Activated T-helper 1 cell treated with Interleukin-2 at 50 U/mL for 16 hours (primary cell): ENCODE measurements around the gene VKORC1.

ENCODE experiments used
- DNase-seq: peaks from one replicate; pipeline ENCODE4 v3.0.0-alpha.2; 2020; ENCODE audit warnings: low read depth

Gene VKORC1

DNA sequence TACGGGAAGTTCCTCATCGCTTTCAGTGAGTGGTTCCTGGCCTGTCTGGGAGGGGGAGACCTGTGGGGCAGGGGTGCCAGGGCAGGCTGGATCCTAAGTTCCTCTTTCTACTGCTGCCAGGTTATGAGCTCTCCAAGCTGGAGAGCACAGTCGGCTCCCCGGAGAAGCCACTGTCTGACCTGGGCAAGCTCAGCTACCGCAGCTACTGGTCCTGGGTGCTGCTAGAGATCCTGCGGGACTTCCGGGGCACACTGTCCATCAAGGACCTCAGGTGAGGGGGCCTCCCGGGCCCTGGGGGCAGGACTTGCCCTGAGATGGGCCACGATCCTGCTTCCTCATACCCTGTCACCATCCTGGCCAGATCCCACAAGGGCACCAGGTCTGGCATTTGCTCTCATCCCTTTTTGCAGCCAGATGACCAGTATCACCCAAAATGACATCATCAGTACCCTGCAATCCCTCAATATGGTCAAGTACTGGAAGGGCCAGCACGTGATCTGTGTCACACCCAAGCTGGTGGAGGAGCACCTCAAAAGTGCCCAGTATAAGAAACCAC, 35.8 kb upstream of the VKORC1 start:
- DNase-seq: no peak

DNA sequence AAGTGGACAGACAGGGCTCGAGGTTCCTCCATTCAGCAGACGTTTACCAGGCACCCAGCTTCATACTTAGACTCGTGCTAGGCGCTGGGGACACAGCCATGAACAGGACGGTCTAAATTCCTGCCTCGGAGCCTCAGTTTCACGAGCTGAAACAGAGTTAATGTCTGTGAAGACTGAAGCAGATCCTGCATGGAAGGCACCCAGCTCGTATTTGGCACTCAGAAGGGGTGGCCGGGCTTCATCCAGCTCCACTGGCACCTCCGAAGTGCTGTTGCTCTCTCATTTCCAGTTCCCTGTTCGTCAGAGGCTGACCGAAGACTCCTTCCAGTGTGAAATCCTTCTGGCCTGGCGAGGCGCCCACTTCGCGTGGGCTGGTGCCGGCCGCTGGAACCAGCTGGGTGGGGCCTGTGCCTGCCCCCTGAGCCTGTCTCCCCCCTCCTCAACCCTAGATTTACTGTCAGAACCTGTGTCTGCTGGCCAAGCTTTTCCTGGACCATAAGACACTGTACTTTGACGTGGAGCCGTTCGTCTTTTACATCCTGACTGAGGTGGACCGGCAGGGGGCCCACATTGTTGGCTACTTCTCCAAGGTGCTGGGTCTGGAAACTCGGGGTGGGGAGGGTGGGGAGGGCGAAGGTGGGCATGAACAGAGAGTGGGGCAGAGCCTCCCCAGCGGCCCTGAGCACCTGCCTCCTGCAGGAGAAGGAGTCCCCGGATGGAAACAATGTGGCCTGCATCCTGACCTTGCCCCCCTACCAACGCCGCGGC, 35.2 kb upstream of the VKORC1 start:
- no peak for DNase-seq

DNA sequence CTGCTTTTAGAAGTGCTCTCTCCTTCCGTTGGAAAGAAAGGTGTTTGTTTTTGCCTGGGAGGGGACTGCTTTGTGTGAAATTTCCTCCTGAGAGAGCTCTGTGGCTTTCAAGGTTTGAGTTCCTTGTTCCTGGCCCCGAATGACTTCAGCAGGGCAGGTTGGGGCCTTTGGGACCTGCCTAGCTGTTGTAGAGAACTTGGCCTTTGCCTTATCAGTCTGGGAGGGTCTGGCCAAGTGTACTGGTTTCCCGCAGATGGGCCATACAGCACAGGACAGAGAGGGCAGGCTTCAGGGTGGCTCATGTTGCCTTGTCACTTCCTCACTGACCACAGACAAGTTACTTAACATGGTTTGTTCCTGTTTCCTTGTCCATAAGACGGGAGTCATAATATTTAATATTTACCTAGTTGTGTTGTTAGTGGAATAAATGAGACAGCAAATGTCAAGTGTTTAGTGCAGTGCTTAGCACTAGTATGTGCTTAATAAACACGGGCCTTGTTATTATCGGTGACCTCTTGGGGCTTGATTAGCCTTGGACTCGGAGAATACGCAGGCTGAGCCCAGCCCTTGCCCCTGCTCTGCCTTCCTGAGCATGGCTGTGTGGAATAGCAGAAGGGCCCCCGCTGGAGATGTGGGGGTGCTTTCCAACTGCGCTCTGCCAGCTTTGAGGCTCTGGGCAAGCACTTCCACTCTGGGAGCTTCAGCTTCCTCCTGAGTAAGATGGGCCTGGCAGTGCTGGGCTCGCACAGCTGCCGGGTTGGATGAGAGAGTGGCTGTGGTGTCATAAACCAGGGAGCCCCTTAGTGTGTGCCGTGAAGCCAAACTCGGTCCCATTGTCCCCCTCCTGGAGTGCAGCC, 34.3 kb upstream of the VKORC1 start:
- no peak for DNase-seq

DNA sequence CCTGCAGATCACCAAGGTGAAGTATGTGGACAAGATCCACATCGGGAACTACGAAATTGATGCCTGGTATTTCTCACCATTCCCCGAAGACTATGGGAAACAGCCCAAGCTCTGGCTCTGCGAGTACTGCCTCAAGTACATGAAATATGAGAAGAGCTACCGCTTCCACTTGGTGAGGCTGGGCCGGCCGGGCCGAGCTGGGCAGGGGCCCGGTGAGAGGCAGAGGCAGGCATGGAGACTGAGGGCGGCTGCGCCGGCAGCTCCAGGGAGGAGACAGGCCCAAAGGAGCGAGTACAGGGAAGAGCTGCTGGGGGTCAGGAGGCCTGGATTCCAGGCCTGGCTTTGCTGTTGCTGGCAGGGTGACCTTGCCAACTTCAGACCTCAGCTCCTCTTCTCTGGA, 32.6 kb upstream of the VKORC1 start:
- DNase-seq: no peak

DNA sequence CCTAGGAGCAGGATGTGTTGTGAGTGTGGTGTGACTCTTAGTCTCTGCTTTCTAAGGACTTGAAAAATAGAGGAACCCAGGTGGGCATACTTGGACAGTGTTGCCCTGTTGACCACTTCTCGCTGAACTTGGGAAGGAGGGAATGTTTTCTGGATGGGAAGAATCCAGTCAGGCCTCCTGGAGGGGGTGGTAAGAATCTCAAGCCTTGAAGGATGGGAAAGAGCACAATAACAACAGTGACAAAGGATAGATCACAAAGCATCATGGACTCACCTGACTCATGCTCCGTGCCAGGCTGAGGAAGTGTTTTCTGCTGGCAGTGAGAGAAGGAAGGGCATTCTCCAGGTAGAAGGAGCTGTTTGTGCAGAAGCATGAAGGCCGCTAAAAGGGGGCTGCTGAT, 31.2 kb upstream of the VKORC1 start:
- no peak for DNase-seq

DNA sequence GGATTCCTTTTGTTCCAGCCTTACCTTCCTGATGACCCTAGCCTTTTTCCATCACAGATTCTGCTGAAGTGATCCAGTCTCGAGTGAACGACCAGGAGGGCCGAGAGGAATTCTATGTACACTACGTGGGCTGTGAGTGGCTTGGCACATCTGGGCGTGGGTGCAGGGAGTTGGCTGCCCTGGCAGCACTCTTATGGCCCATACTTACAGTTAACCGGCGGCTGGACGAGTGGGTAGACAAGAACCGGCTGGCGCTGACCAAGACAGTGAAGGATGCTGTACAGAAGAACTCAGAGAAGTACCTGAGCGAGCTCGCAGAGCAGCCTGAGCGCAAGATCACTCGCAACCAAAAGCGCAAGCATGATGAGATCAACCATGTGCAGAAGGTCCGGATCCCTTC, 25.5 kb upstream of the VKORC1 start:
- no peak for DNase-seq

DNA sequence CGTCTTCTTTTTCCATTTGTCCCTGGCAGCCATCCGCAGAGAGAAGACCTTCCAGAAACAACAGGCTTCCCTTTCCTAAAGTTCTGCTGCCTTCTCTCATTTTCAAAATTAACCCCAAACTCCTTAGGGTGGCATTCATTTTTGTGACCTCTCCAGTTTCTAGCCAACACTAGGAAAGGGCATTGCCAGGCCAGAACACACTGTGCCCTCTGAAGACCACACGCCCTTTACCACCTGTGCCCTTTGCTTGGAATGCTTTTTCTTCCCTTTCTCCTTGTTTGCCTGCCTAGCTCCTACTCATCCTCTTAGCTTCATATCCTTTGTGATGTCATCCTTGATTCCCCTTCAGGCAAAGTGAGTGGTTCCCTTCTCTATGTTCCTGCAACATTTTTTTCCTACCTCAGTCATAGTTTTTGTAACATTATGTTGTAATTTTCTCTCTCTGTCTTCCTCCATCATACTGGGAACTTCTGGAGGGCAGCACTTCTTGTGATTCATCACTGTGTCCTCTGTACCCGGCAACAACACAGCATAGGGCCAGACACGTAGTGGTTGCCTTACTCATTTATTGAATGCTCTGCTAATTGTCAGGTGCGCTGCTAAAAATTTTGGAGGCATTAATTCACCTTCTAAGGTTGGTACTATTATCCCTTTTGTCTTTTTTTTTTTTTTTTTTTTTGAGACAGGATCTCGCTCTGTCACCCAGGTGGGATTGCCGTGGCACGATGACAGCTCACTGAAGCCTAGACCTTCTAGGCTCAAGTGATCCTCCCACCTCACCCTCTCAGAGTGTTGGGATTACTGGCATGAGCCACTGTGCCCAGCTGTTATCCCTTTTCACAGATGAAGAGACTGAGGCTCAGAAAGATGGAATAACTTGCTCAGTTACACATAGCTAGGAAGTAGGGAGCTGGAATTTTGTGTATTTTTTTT, 23.9 kb upstream of the VKORC1 start:
- no peak for DNase-seq

DNA sequence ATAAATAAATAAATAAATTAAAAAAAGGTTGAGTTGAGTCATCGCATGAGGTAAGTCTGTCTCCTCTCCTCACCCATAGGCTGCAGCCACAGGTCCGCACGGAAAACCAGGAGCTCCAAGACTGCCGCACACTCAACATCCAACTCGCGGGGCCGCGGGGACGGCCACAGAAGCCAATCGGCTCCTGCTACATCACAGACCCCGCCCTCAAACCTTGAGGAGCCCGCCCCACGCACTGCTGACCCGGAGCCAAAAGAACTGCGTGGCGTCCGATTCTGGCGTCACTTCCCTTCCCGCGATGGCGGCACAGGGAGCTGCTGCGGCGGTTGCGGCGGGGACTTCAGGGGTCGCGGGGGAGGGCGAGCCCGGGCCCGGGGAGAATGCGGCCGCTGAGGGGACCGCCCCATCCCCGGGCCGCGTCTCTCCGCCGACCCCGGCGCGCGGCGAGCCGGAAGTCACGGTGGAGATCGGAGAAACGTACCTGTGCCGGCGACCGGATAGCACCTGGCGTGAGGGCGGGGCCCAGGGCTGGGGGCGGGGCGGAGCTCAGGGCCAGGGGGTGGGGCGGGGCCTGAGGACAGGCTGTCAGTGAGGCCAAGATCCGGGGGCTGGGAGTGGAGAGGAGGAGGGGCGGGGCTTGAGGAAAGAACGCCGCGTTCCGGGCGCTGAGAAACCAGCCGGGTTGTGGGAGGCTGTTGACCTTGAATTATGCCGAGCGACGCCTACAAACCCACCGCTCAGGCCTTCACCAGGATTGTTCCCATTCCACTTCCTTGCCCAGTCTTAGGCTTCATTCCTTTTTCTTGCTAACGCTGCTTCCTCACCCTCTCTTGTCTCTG, 23.0 kb upstream of the VKORC1 start, which contains the start of gene KAT8:
KAT8 (plus strand) TSS at position 281 of the 839 bp plus-strand sequence; CDS start at position 299, 18 bp downstream.
- peak; percentile 92 for DNase-seq

DNA sequence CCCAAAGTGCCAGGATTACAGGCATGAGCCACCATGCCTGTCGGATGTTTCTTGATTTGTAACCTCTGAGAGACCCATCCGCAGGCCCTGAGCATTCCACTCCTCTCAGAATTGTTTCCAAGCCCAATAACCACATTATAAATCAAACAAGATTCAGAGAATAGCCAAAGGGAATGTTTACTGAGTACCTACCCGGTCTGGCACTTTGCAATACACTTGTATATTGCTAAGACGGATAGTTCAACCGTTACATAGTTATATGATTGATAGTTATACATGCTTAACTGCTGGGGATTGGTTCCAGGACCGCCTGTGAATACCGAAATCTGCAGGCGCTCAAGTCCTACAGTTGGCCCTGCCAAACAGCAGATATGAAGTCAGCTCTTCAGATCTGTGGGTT, 19.9 kb upstream of the VKORC1 start:
- no peak for DNase-seq

DNA sequence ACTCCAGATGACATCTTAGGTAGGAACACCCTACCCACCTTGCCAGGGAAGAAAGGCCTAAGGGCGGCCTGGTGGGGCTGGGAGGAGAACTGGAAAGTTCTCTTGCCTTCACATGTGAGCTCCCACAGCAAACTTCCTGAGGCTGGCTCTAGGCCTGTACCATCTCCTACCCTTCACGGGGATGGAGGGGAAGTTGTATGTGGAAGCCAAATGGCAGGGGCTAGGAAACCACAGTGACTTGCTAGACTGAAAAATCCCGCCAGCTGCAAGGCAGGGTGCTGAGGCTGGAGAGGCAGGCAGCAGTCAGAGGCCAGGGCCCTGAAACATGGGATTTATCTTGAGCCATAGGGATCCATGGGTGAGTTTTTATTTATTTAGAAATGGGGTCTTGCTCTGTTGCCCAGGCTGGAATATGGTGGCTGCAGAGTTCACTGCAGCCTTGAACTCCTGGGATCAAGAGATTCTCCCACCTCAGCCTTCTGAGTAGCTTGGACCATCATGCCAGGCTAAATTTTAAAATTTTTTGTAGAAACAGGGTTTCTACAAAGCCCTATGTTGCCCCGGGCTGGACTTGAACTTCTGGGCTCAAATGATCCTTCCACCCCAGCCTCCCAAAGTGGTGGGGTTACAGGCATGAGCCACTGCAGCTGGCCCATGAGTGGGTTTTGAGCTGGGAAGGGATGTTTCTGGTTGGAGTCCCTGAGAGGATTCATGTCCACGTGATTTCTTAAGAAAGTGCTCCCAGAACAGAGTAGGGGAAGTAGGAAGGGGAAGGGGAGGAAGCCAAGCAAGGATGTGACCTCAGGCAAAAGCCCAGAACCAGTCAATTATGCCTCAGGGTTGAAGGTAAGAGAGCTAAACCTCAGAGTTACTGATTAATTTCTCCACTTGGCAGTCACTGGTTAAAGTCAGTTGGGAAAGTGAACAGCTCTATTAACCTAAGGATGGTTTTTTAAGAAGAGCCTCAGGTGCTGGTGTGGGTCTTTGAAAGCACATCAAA, 18.8 kb upstream of the VKORC1 start:
- DNase-seq: no peak

DNA sequence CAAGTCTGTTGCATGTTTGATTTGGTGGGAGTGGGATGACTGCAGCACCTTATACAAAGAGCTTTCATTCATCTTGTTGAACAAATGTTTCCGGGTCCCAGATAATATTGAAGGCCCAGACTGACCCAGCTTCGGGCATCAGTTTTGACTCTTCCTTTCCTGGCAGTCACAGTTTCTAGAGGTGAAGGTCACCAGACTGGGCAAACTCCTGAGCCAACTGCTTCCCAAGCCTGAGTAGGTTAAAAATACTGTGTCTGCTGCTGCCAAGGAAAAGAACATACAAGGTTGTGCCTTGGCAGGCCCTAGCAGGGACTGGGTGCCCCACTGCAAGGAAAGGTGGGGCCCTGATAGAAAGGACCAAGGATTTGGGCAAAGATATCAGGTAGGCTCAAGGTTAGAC, 18.1 kb upstream of the VKORC1 start:
- DNase-seq: no peak

DNA sequence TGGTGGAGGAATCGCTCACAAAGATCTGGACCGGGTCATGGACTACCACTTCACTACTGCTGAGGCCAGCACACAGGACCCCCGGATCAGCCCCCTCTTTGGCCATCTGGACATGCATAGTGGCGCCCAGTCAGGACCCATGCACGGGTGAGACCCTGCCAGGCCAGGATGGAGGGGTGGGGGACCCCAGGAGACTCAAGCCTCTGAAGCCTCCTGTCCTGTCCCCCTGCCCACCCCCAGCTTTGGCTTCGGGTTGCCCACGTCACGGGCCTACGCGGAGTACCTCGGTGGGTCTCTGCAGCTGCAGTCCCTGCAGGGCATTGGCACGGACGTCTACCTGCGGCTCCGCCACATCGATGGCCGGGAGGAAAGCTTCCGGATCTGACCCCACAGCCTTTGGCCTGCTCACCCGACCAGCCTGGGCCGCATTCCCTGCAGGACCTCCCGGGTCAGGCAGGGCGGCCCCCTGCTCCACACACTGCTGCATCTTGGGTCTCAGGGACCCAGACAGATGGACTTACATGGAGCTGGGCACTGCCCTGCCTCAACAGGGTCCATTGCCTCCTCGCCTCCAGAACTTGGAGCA, 17.4 kb upstream of the VKORC1 start:
- no peak for DNase-seq

DNA sequence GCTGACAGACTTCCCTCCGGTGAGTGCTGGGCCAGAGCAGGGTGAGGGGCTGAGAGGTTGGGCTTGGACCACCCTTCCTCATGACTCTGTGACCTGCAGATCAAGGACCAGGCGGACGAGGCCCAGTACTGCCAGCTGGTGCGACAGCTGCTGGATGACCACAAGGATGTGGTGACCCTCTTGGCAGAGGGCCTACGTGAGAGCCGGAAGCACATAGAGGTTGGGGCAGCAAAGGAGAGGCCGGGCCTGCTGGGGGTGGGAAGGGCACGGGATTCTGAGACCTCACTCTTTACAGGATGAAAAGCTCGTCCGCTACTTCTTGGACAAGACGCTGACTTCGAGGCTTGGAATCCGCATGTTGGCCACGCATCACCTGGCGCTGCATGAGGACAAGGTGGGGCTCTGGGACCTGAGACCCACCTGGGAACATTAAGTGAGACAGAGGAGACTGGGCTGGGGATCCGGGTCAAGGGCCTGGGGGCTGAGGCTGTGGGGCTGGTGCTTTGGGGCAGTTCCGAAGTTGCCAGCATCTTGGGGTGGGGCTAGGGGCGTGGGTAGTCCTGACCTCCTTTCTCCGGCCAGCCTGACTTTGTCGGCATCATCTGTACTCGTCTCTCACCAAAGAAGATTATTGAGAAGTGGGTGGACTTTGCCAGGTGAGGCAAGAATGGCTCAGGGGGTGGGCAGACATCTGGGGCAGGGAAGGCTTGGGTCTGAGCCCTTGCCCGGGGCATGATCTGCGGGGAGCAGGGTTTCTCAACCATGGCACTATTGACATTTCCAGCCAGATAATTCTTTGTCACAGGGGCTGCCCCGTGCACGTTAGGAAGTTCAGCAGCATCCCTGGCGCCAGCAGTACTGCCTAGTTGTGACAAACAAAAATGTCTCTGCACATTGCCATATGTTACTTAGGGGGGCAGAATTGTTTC, 15.8 kb upstream of the VKORC1 start:
- no peak for DNase-seq

DNA sequence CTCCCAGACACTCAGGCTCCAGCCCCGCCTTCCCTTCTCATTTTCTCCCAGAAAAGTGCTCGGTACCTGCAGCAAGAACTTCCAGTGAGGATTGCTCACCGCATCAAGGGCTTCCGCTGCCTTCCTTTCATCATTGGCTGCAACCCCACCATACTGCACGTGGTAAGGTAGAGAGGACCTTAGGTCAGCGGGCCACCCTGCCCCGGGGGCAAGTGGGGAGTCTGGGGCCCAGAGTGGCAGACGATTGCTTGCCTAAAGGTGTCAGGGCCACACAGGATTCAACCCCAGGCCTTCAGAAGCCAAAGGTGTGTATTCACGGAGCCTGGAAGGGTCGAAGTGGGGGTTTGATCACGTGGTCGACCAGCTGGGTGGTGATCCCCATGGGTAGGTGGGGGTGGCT, 15.0 kb upstream of the VKORC1 start:
- DNase-seq: no peak

DNA sequence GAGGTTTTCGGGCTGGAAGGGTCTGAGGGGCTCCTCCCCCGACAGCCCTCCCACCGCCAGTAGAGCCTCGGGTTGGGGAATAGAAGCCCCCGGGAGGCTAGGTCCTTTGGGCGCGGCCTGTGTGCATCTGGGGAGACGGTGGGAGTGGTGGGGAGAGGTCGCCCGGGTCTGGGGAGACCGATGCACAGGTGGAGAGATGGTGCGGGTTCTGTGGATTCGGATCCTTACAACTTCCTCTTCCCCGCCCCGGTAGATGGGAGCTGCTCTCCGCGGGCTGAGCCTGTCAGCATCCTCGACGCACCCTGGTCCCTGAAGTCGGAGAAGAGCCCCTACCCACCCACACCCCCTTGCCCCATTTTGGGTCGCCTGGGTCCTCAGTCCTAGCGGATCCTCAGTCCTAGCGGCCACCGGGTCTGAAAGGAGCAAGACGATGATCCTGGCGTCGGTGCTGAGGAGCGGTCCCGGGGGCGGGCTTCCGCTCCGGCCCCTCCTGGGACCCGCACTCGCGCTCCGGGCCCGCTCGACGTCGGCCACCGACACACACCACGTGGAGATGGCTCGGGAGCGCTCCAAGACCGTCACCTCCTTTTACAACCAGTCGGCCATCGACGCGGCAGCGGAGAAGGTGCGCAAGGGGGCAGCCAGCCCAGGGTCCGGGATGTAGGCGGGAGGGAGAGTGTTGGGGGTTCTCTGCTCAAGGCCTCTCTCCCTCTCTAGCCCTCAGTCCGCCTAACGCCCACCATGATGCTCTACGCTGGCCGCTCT, 14.4 kb upstream of the VKORC1 start:
- DNase-seq: no peak

DNA sequence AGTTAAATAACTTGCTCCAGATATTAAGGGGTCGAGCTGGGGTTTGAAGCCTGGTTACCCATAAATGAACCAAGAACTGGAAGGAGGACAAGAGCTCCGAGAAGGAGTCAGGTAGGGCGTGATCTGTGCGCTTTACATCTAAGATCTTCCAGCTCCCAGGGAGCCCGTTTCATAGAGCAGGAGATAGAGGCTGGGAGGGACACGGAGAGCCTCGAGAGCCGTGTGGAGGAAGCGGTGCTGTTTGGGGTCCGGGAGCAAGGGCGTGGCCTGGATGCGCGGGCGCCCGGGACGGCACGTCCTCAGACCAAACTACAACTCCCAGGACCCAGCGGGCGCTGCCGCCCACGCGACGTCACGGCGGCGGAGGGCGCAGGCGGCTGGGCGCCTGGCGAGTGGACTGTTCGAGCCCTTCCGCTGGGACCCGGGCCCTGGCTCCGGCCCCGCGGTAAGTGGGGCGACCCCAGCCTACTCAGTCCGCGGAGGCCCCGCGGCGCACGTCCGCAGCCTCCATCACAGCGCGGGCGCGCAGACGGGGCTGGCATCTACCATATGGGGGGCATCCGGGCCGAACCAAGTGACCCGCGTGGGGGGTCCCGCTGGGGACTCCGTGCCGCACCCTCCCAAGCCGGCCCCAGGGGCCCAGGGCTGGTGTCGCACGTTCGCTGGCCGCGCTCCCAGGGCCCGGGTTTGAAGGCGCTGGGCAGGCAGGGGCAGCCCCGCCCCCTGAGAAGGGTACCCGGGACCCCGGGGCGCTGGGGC, 13.6 kb upstream of the VKORC1 start, which contains the start of gene BCKDK:
BCKDK (plus strand) TSS at position 352 of the 759 bp plus-strand sequence. CDS start 838 bp downstream, outside the sequence.
- DNase-seq: peak; percentile 47
